H9 (cell line): ENCODE results near the gene SH3BP1. TPM values are rescaled to one million over a fixed set of nuclear protein-coding genes. Genes with fewer than 3 reads are reported as not detected.

Experiments
- DNase-seq: peaks from one replicate; pipeline ENCODE4 v3.0.0-alpha.2; 2017
- H2AFZ ChIP-seq: one replicate; pipeline ENCODE4 v1.6.1; 2013; ENCODE audit warnings: mild to moderate bottlenecking, low read length, control low read depth, moderate library complexity
- H2AK5ac ChIP-seq: 2 replicates; pipeline ENCODE4 v1.6.1; 2013; ENCODE audit warnings: low read length, control low read depth, mixed read lengths; ENCODE audit not compliant: insufficient read length
- H2BK120ac ChIP-seq: one replicate; pipeline ENCODE4 v1.6.1; 2013; ENCODE audit warnings: low read depth, mild to moderate bottlenecking, low read length, control low read depth, inconsistent platforms; ENCODE audit not compliant: poor library complexity, severe bottlenecking
- H2BK12ac ChIP-seq: 2 replicates; pipeline ENCODE4 v1.6.1; 2013; ENCODE audit warnings: low read length, control low read depth, mixed read lengths, low read depth; ENCODE audit not compliant: insufficient read length
- H2BK15ac ChIP-seq: 2 replicates; pipeline ENCODE4 v1.6.1; 2013; ENCODE audit warnings: low read depth, low read length, control low read depth
- H2BK20ac ChIP-seq: one replicate; pipeline ENCODE4 v1.6.1; 2013; ENCODE audit warnings: low read depth, mild to moderate bottlenecking, low read length, control low read depth, inconsistent platforms; ENCODE audit not compliant: poor library complexity, severe bottlenecking
- H2BK5ac ChIP-seq: 2 replicates; pipeline ENCODE4 v1.6.1; 2013; ENCODE audit warnings: low read length, control low read depth, mixed read lengths; ENCODE audit not compliant: insufficient read length
- H3K14ac ChIP-seq: 2 replicates; pipeline ENCODE4 v1.6.1; 2013; ENCODE audit warnings: low read length, control low read depth; ENCODE audit not compliant: insufficient read depth
- H3K18ac ChIP-seq: 2 replicates; pipeline ENCODE4 v1.6.1; 2013; ENCODE audit warnings: low read depth, mild to moderate bottlenecking, mixed read lengths, low read length, control low read depth; ENCODE audit not compliant: insufficient read length
- H3K23ac ChIP-seq: 2 replicates; pipeline ENCODE4 v1.6.1; 2013; ENCODE audit warnings: low read length, control low read depth, mixed read lengths, low read depth; ENCODE audit not compliant: insufficient read length
- H3K23me2 ChIP-seq: 2 replicates; pipeline ENCODE4 v1.6.1; 2013; ENCODE audit warnings: low read depth, mild to moderate bottlenecking, mixed read lengths, low read length, control low read depth; ENCODE audit not compliant: insufficient read length, poor library complexity, severe bottlenecking
- H3K27ac ChIP-seq: 2 replicates; pipeline ENCODE4 v1.5.1; 2013; ENCODE audit warnings: low read length, control low read depth, mixed read lengths, low read depth; ENCODE audit not compliant: insufficient read length
- H3K27me3 ChIP-seq: 2 replicates; pipeline ENCODE4 v1.6.1; 2013; ENCODE audit warnings: low read length, control low read depth, inconsistent platforms; ENCODE audit not compliant: insufficient read depth
- H3K4ac ChIP-seq: 2 replicates; pipeline ENCODE4 v1.6.1; 2013; ENCODE audit warnings: low read depth, mild to moderate bottlenecking, control low read depth, inconsistent platforms, low read length, moderate library complexity
- H3K4me1 ChIP-seq: 2 replicates; pipeline ENCODE4 v1.6.1; 2013; ENCODE audit warnings: low read length, control low read depth, inconsistent platforms; ENCODE audit not compliant: insufficient read depth
- H3K4me2 ChIP-seq: 2 replicates; pipeline ENCODE4 v1.6.1; 2013; ENCODE audit warnings: low read length, control low read depth, mixed read lengths; ENCODE audit not compliant: insufficient read length, insufficient read depth
- H3K56ac ChIP-seq: 2 replicates; pipeline ENCODE4 v1.6.1; 2013; ENCODE audit warnings: low read depth, mild to moderate bottlenecking, mixed read lengths, low read length, control low read depth; ENCODE audit not compliant: insufficient read length
- H3K79me1 ChIP-seq: 2 replicates; pipeline ENCODE4 v1.6.1; 2013; ENCODE audit warnings: low read depth, mild to moderate bottlenecking, moderate library complexity, low read length, control low read depth, inconsistent platforms; ENCODE audit not compliant: insufficient read depth, poor library complexity, severe bottlenecking
- H3K79me2 ChIP-seq: 2 replicates; pipeline ENCODE4 v1.6.1; 2013; ENCODE audit warnings: low read length, control low read depth, inconsistent platforms; ENCODE audit not compliant: insufficient read depth
- H3K9ac ChIP-seq: 2 replicates; pipeline ENCODE4 v1.6.1; 2013; ENCODE audit warnings: low read length, control low read depth, mixed read lengths; ENCODE audit not compliant: insufficient read length; ENCODE audit errors: extremely low read depth
- H3K9me3 ChIP-seq: one replicate; pipeline ENCODE4 v1.6.1; 2013; ENCODE audit warnings: low read depth, low read length, inconsistent platforms; ENCODE audit not compliant: control insufficient read depth
- H3T11ph ChIP-seq: one replicate; pipeline ENCODE4 v1.6.1; 2013; ENCODE audit warnings: mild to moderate bottlenecking, low read length, control low read depth, inconsistent platforms
- H4K20me1 ChIP-seq: one replicate; pipeline ENCODE4 v1.6.1; 2013; ENCODE audit not compliant: control insufficient read depth, insufficient read length, insufficient read depth
- H4K5ac ChIP-seq: 2 replicates; pipeline ENCODE4 v1.6.1; 2013; ENCODE audit warnings: low read depth, mild to moderate bottlenecking, mixed read lengths, low read length, control low read depth; ENCODE audit not compliant: insufficient read length
- H4K8ac ChIP-seq: replicated peaks from 2 replicates; pipeline ENCODE4 v1.6.1; 2013; ENCODE audit warnings: low read length, control low read depth, mixed read lengths, low read depth; ENCODE audit not compliant: insufficient read length
- H4K91ac ChIP-seq: 2 replicates; pipeline ENCODE4 v1.6.1; 2013; ENCODE audit warnings: low read depth, mild to moderate bottlenecking, moderate library complexity, mixed read lengths, low read length, control low read depth; ENCODE audit not compliant: insufficient read length
- H3K27ac Mint-ChIP-seq, 3 experiments: 2 replicates in 2 of 3; 3 replicates in 1 of 3; pipeline ENCODE4 v1.8.0; 2020 to 2021; ENCODE audit warnings: mixed read lengths in 3 of 3, mild to moderate bottlenecking in 1 of 3, moderate library complexity in 1 of 3
- H3K27me3 Mint-ChIP-seq: 2 replicates; pipeline ENCODE4 v1.8.0; 2021; ENCODE audit warnings: low read depth, mild to moderate bottlenecking, moderate library complexity, mixed read lengths
- H3K36me3 Mint-ChIP-seq, 3 experiments: 2 replicates in 2 of 3; 3 replicates in 1 of 3; pipeline ENCODE4 v1.8.0; 2020 to 2021; ENCODE audit warnings: low read depth in 3 of 3, mixed read lengths in 3 of 3; ENCODE audit not compliant: insufficient read depth in 1 of 3
- H3K4me1 Mint-ChIP-seq, 2 experiments: 2 replicates each; pipeline ENCODE4 v1.8.0; 2020; ENCODE audit warnings: mixed read lengths in 2 of 2
- H3K4me3 Mint-ChIP-seq, 2 experiments: 2 replicates in 1 of 2; 3 replicates in 1 of 2; pipeline ENCODE4 v1.8.0; 2020 to 2021; ENCODE audit warnings: mild to moderate bottlenecking in 2 of 2, mixed read lengths in 2 of 2, moderate library complexity in 1 of 2
- H3K9me3 Mint-ChIP-seq, 2 experiments: 2 replicates in 1 of 2; 3 replicates in 1 of 2; pipeline ENCODE4 v1.8.0; 2020; ENCODE audit warnings: mild to moderate bottlenecking in 2 of 2, mixed read lengths in 2 of 2, moderate library complexity in 1 of 2
- WGBS: extraction: QIAGEN DNeasy Blood & Tissue Kit; methylation state at CpG from one replicate; pipeline ENCODE4 v1.1.7; 2013; ENCODE audit warnings: missing lambda C conversion rate, low lambda C conversion rate, mixed read lengths; ENCODE audit not compliant: insufficient read length; ENCODE audit errors: extremely low coverage; 5-methylcytosine and 5-hydroxymethylcytosine counted together
- total RNA-seq: library from RNA; stranded (reverse); gene quantifications from 2 replicates; pipeline ENCODE4 v1.2.1, GENCODE V29; 2021
- TF ChIP-seq, protein P1 (sequence below): fragments of 200-600 bp; sonication (generic); conservative IDR thresholded peaks from 3 replicates; pipeline ENCODE4 v1.8.0; 2021; ENCODE audit warnings: antibody characterized with exemption, mild to moderate bottlenecking

The SH3BP1 gene
- total RNA-seq, 1 experiment from 2014 or later: 33.6 TPM

GRCh38 chr22:37661160-37661924, 21.9 kb downstream of the SH3BP1 start:
- no CpG with 5 or more reads among the region's 12 CpGs for WGBS
- Histone ChIP-seq H2AFZ (no peak overlapping the region), H2BK20ac (no peak overlapping the region), H4K20me1 (no peaks in the 10 kb centered on the region), H3K79me2 (peaks cover 27% of the 10 kb centered on the region; the same call in 1 of the 2 replicates), H2BK5ac (no peak overlapping the region), H3K79me1 (peaks cover 15% of the 10 kb centered on the region), H3K18ac (no peak overlapping the region), H3K27me3 (no peaks in the 10 kb centered on the region), H3K23ac (no peak overlapping the region), H3K4me2 (no peak overlapping the region), H3K23me2 (peaks cover 7% of the 10 kb centered on the region), H3K56ac (no peak overlapping the region), H2AK5ac (no peak overlapping the region), H4K91ac (no peak overlapping the region), H3K4ac (no peak overlapping the region), H3K4me1 (peaks cover 2% of the 10 kb centered on the region; the same call in 1 of the 2 replicates), H2BK15ac (no peak overlapping the region), H3K9me3 (no peaks in the 10 kb centered on the region), H2BK120ac (no peak overlapping the region), H3T11ph (no peak overlapping the region), H4K8ac (no peak overlapping the region), H4K5ac (no peak overlapping the region), H3K9ac (no peak overlapping the region), H3K27ac (no peak overlapping the region), H3K14ac (no peak overlapping the region), H2BK12ac (no peak overlapping the region)
- Mint-ChIP-seq H3K4me3 (peak overlapping the region; percentile 39 to 88; a peak in 3 of 5 replicates), H3K36me3 (peaks cover 7 to 27% (median 25%) of the 10 kb centered on the region in 3 experiments; a peak in 6 of 7 replicates), H3K4me1 (peaks cover 22 to 23% of the 10 kb centered on the region in 2 experiments), H3K27ac (peak overlapping the region in 1 of 3 experiments; percentile 75; a peak in 3 of 7 replicates), H3K9me3 (no peaks in the 10 kb centered on the region), H3K27me3 (no peaks in the 10 kb centered on the region)
- TF ChIP-seq, protein P1, sequence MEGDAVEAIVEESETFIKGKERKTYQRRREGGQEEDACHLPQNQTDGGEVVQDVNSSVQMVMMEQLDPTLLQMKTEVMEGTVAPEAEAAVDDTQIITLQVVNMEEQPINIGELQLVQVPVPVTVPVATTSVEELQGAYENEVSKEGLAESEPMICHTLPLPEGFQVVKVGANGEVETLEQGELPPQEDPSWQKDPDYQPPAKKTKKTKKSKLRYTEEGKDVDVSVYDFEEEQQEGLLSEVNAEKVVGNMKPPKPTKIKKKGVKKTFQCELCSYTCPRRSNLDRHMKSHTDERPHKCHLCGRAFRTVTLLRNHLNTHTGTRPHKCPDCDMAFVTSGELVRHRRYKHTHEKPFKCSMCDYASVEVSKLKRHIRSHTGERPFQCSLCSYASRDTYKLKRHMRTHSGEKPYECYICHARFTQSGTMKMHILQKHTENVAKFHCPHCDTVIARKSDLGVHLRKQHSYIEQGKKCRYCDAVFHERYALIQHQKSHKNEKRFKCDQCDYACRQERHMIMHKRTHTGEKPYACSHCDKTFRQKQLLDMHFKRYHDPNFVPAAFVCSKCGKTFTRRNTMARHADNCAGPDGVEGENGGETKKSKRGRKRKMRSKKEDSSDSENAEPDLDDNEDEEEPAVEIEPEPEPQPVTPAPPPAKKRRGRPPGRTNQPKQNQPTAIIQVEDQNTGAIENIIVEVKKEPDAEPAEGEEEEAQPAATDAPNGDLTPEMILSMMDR: peak; percentile 22; the same call in 1 of the 3 replicates
- DNase-seq: no peak
